ENCODE measurements around the gene IGF2.

IGF2 gene

GRCh38 chr11:2169626-2170570, 30.7 kb upstream of the IGF2 start:
- no peak for DNase-seq

- no peak for DNase-seq
Measured at GRCh38 chr11:2169005-2169378, 29.8 kb upstream of the IGF2 start.

- DNase-seq, result no peak
Measured at GRCh38 chr11:2168286-2169004, 29.3 kb upstream of the IGF2 start.

- DNase-seq, result no peak
Measured at GRCh38 chr11:2167141-2168045, 28.2 kb upstream of the IGF2 start.

GRCh38 chr11:2166091-2166851, 27.1 kb upstream of the IGF2 start:
- DNase-seq, result peak in 1 of 2 experiments; percentile 12

- DNase-seq, result no peak
Measured at GRCh38 chr11:2165571-2165970, 26.4 kb upstream of the IGF2 start.

GRCh38 chr11:2164861-2165555, 25.8 kb upstream of the IGF2 start:
- DNase-seq, result no peak

- DNase-seq, result no peak
Measured at GRCh38 chr11:2164081-2164480, 24.9 kb upstream of the IGF2 start.

GRCh38 chr11:2163428-2163978, 24.3 kb upstream of the IGF2 start:
- no peak for DNase-seq

GRCh38 chr11:2160736-2161259, 21.6 kb upstream of the IGF2 start, which contains the start of gene INS:
Gene INS (minus strand): TSS chr11:2161209. CDS start chr11:2160971, 238 bp downstream.
- no peak for DNase-seq

GRCh38 chr11:2159536-2160413, 20.6 kb upstream of the IGF2 start:
- no peak for DNase-seq

- DNase-seq, result no peak
Measured at GRCh38 chr11:2158966-2159365, 19.8 kb upstream of the IGF2 start.

- DNase-seq, result no peak
Measured at GRCh38 chr11:2158296-2158737, 19.1 kb upstream of the IGF2 start.

- no peak for DNase-seq
Measured at GRCh38 chr11:2157294-2158040, 18.3 kb upstream of the IGF2 start.

GRCh38 chr11:2156416-2157182, 17.4 kb upstream of the IGF2 start:
- DNase-seq, result peak in 1 of 2 experiments; percentile 56

- no peak for DNase-seq
Measured at GRCh38 chr11:2155511-2155910, 16.3 kb upstream of the IGF2 start.

GRCh38 chr11:2154889-2155288, 15.7 kb upstream of the IGF2 start:
- DNase-seq, result no peak

GRCh38 chr11:2154195-2154585, 15.0 kb upstream of the IGF2 start:
- DNase-seq, result no peak

Data from SW 1271 (cell line).